GM23338 (cell line): Measurements from ENCODE around the gene MTCL1. TPM values are rescaled to one million over a fixed set of nuclear protein-coding genes. Genes with fewer than 3 reads are reported as not detected.

Experiments
- ATAC-seq: fragments of 200-7000 bp; cut with Tn5 transposase; 3 replicates; pipeline ENCODE4 v1.9.1; 2020
- DNase-seq: peaks from one replicate; pipeline ENCODE4 v3.0.0-alpha.2; 2015; ENCODE audit warnings: low spot score
- H2AFZ ChIP-seq: fragments of 200-600 bp; sonication (generic); 2 replicates; pipeline ENCODE4 v1.8.0; 2016; ENCODE audit warnings: antibody characterized with exemption, mild to moderate bottlenecking, moderate library complexity
- H3F3A ChIP-seq: fragments of 200-600 bp; sonication (generic); replicated peaks from 2 replicates; pipeline ENCODE4 v1.8.0; 2017; ENCODE audit warnings: antibody characterized with exemption, mixed run types, low read depth
- H3K27ac ChIP-seq: fragments of 200-600 bp; sonication (generic); 2 replicates; pipeline ENCODE4 v1.6.1; 2016; ENCODE audit warnings: low read depth
- H3K27me3 ChIP-seq: fragments of 200-600 bp; sonication (generic); 2 replicates; pipeline ENCODE4 v1.8.0; 2016; ENCODE audit warnings: mild to moderate bottlenecking, mixed run types, moderate library complexity; ENCODE audit not compliant: insufficient read depth
- H3K36me3 ChIP-seq: fragments of 200-600 bp; sonication (generic); 2 replicates; pipeline ENCODE4 v1.8.0; 2016; ENCODE audit warnings: mild to moderate bottlenecking; ENCODE audit not compliant: insufficient read depth
- H3K4me1 ChIP-seq: fragments of 200-600 bp; sonication (generic); 2 replicates; pipeline ENCODE4 v1.8.0; 2016; ENCODE audit warnings: mild to moderate bottlenecking, moderate library complexity; ENCODE audit not compliant: insufficient read depth
- H3K4me2 ChIP-seq: fragments of 200-600 bp; sonication (generic); 2 replicates; pipeline ENCODE4 v1.7.1; 2017; ENCODE audit warnings: mixed run types
- H3K4me3 ChIP-seq: fragments of 200-600 bp; sonication (generic); 2 replicates; pipeline ENCODE4 v1.6.1; 2016; ENCODE audit warnings: mixed run types
- H3K79me2 ChIP-seq: fragments of 200-600 bp; sonication (generic); replicated peaks from 2 replicates; pipeline ENCODE4 v1.8.0; 2017; ENCODE audit warnings: mild to moderate bottlenecking; ENCODE audit not compliant: insufficient read depth
- H3K9me2 ChIP-seq: fragments of 200-600 bp; sonication (generic); 2 replicates; pipeline ENCODE4 v1.8.0; 2017; ENCODE audit not compliant: insufficient read depth
- H4K20me1 ChIP-seq: fragments of 200-600 bp; sonication (generic); replicated peaks from 2 replicates; pipeline ENCODE4 v1.8.0; 2017; ENCODE audit warnings: mild to moderate bottlenecking; ENCODE audit not compliant: insufficient read depth
- H3K27ac Mint-ChIP-seq: 2 replicates; pipeline ENCODE4 v1.8.0; 2020; ENCODE audit warnings: inconsistent platforms, mild to moderate bottlenecking, moderate library complexity, mixed read lengths
- H3K27me3 Mint-ChIP-seq: 3 replicates; pipeline ENCODE4 v1.8.0; 2022; ENCODE audit warnings: low read depth, mild to moderate bottlenecking, moderate library complexity, mixed read lengths, inconsistent platforms; ENCODE audit not compliant: insufficient read depth, poor library complexity
- H3K36me3 Mint-ChIP-seq: 3 replicates; pipeline ENCODE4 v1.8.0; 2021; ENCODE audit warnings: low read depth, mild to moderate bottlenecking, inconsistent platforms, moderate library complexity, mixed read lengths
- H3K4me1 Mint-ChIP-seq: 3 replicates; pipeline ENCODE4 v1.8.0; 2020; ENCODE audit warnings: mild to moderate bottlenecking, inconsistent platforms, mixed read lengths
- H3K4me3 Mint-ChIP-seq: 3 replicates; pipeline ENCODE4 v1.8.0; 2021; ENCODE audit warnings: moderate library complexity, mild to moderate bottlenecking, inconsistent platforms, mixed read lengths
- H3K9me3 Mint-ChIP-seq: 3 replicates; pipeline ENCODE4 v1.8.0; 2020; ENCODE audit warnings: moderate library complexity, mild to moderate bottlenecking, inconsistent platforms, mixed read lengths
- CREB1 ChIP-seq: fragments of 250-450 bp; sonication (Bioruptor Pico); IDR thresholded peaks from 2 replicates; pipeline ENCODE4 v1.5.0; 2020; ENCODE audit warnings: low read depth, mild to moderate bottlenecking, moderate library complexity
- EZH2 ChIP-seq: fragments of 200-600 bp; sonication (generic); IDR thresholded peaks from one replicate; pipeline ENCODE4 v1.8.0; 2017; ENCODE audit warnings: antibody characterized with exemption, mild to moderate bottlenecking, low read depth; ENCODE audit not compliant: unreplicated experiment
- EZH2phosphoT487 ChIP-seq: fragments of 200-600 bp; sonication (generic); IDR thresholded peaks from one replicate; pipeline ENCODE4 v1.8.1; 2018; ENCODE audit warnings: antibody characterized with exemption; ENCODE audit not compliant: unreplicated experiment
- JUNB ChIP-seq: IDR thresholded peaks from one replicate; pipeline ENCODE4 v1.6.1; 2016; ENCODE audit warnings: antibody characterized with exemption; ENCODE audit not compliant: unreplicated experiment
- NANOG ChIP-seq: IDR thresholded peaks from 2 replicates; pipeline ENCODE4 v1.6.1; 2016; ENCODE audit warnings: antibody characterized with exemption, borderline replicate concordance
- POLR2AphosphoS5 ChIP-seq: IDR thresholded peaks from 2 replicates; pipeline ENCODE4 v1.6.1; 2016; ENCODE audit warnings: antibody characterized with exemption, low read depth
- STAT1 ChIP-seq: IDR thresholded peaks from one replicate; pipeline ENCODE4 v1.6.1; 2016; ENCODE audit warnings: antibody characterized with exemption; ENCODE audit not compliant: unreplicated experiment
- ZNF114 ChIP-seq: fragments of 250-450 bp; sonication (Bioruptor Pico); IDR thresholded peaks from 2 replicates; pipeline ENCODE4 v1.5.0; 2020; ENCODE audit warnings: mild to moderate bottlenecking, moderate library complexity
- ZNF331 ChIP-seq: fragments of 250-450 bp; sonication (Bioruptor Pico); IDR thresholded peaks from 2 replicates; pipeline ENCODE4 v1.5.0; 2020; ENCODE audit warnings: low read depth, mild to moderate bottlenecking, moderate library complexity
- polyA plus RNA-seq: library from polyadenylated mRNA; unstranded; fragments of >200 nt; fragmentation: Nextera tagmentation; extraction: Ambion mirVana; gene quantifications from 2 replicates; pipeline ENCODE4 v1.2.1, GENCODE V29; 2016
- total RNA-seq: library from RNA; depleted of rRNA; stranded (reverse); fragments of >200 nt; shearing (Covaris generic); gene quantifications from 2 replicates; pipeline ENCODE4 v1.2.3, GENCODE V29; 2014
- TF ChIP-seq, protein P1 (sequence below): fragments of 250-450 bp; sonication (Bioruptor Pico); IDR thresholded peaks from 2 replicates; pipeline ENCODE4 v1.5.0; 2020; ENCODE audit warnings: mild to moderate bottlenecking, moderate library complexity
- TF ChIP-seq, protein P2 (sequence below): IDR thresholded peaks from one replicate; pipeline ENCODE4 v1.6.1; 2018; ENCODE audit warnings: antibody characterized with exemption; ENCODE audit not compliant: unreplicated experiment
- TF ChIP-seq, protein P3 (sequence below), 2 experiments: fragments of 200-600 bp in 1 of 2; sonication (generic) in 1 of 2; conservative IDR thresholded peaks; 2 replicates each; pipeline versions ENCODE4 v1.5.1 to v1.6.1; 2016 to 2017; ENCODE audit warnings: antibody characterized with exemption in 2 of 2, low read depth in 2 of 2, mild to moderate bottlenecking in 2 of 2, moderate library complexity in 1 of 2
- TF ChIP-seq, protein P4 (sequence below): IDR thresholded peaks from 2 replicates; pipeline ENCODE4 v1.6.1; 2016; ENCODE audit warnings: antibody characterized with exemption

MTCL1 gene
- total and polyA plus RNA-seq, 2 experiments from 2014 or later: 14.4 to 45.0 TPM

DNA sequence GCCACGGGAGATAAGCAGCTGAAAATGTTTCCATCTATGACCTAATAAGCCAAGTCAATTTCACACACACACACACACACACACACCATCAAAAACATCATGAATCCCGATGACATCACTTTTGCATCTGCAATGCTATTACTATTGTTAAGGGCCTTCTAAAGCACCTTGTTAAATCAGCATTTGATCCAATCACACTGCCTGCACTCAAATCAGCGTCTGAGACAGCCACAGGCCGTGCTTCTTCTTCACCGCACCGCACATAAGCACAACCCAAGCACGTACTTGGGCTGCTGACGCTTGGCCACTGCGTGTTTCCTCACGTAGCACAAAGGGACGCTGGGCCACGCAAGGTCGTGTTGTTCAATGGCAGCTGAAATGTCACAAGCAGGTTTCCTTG, 15.8 kb upstream of the MTCL1 start:
- H3K4me1 ChIP-seq: peaks cover 24% of the 10 kb centered on the region
- no peak for DNase-seq
- H3K4me2 ChIP-seq: no peak overlapping the region
- H3K9me2 ChIP-seq: no peaks in the 10 kb centered on the region
- no peaks in the 10 kb centered on the region for H4K20me1 ChIP-seq
- H3K27ac Mint-ChIP-seq: no peak overlapping the region
- no peak for ATAC-seq
- H3F3A ChIP-seq: no peaks in the 10 kb centered on the region
- H3K4me3 ChIP-seq: no peak overlapping the region
- H3K36me3 Mint-ChIP-seq: no peaks in the 10 kb centered on the region
- no peak overlapping the region for H3K4me3 Mint-ChIP-seq
- H3K27me3 Mint-ChIP-seq: peaks cover 9% of the 10 kb centered on the region
- no peaks in the 10 kb centered on the region for H3K27me3 ChIP-seq
- H3K4me1 Mint-ChIP-seq: peaks cover 28% of the 10 kb centered on the region
- peak overlapping the region; percentile 84 for H2AFZ ChIP-seq
- no peaks in the 10 kb centered on the region for H3K9me3 Mint-ChIP-seq
- TF ChIP-seq, protein P1, sequence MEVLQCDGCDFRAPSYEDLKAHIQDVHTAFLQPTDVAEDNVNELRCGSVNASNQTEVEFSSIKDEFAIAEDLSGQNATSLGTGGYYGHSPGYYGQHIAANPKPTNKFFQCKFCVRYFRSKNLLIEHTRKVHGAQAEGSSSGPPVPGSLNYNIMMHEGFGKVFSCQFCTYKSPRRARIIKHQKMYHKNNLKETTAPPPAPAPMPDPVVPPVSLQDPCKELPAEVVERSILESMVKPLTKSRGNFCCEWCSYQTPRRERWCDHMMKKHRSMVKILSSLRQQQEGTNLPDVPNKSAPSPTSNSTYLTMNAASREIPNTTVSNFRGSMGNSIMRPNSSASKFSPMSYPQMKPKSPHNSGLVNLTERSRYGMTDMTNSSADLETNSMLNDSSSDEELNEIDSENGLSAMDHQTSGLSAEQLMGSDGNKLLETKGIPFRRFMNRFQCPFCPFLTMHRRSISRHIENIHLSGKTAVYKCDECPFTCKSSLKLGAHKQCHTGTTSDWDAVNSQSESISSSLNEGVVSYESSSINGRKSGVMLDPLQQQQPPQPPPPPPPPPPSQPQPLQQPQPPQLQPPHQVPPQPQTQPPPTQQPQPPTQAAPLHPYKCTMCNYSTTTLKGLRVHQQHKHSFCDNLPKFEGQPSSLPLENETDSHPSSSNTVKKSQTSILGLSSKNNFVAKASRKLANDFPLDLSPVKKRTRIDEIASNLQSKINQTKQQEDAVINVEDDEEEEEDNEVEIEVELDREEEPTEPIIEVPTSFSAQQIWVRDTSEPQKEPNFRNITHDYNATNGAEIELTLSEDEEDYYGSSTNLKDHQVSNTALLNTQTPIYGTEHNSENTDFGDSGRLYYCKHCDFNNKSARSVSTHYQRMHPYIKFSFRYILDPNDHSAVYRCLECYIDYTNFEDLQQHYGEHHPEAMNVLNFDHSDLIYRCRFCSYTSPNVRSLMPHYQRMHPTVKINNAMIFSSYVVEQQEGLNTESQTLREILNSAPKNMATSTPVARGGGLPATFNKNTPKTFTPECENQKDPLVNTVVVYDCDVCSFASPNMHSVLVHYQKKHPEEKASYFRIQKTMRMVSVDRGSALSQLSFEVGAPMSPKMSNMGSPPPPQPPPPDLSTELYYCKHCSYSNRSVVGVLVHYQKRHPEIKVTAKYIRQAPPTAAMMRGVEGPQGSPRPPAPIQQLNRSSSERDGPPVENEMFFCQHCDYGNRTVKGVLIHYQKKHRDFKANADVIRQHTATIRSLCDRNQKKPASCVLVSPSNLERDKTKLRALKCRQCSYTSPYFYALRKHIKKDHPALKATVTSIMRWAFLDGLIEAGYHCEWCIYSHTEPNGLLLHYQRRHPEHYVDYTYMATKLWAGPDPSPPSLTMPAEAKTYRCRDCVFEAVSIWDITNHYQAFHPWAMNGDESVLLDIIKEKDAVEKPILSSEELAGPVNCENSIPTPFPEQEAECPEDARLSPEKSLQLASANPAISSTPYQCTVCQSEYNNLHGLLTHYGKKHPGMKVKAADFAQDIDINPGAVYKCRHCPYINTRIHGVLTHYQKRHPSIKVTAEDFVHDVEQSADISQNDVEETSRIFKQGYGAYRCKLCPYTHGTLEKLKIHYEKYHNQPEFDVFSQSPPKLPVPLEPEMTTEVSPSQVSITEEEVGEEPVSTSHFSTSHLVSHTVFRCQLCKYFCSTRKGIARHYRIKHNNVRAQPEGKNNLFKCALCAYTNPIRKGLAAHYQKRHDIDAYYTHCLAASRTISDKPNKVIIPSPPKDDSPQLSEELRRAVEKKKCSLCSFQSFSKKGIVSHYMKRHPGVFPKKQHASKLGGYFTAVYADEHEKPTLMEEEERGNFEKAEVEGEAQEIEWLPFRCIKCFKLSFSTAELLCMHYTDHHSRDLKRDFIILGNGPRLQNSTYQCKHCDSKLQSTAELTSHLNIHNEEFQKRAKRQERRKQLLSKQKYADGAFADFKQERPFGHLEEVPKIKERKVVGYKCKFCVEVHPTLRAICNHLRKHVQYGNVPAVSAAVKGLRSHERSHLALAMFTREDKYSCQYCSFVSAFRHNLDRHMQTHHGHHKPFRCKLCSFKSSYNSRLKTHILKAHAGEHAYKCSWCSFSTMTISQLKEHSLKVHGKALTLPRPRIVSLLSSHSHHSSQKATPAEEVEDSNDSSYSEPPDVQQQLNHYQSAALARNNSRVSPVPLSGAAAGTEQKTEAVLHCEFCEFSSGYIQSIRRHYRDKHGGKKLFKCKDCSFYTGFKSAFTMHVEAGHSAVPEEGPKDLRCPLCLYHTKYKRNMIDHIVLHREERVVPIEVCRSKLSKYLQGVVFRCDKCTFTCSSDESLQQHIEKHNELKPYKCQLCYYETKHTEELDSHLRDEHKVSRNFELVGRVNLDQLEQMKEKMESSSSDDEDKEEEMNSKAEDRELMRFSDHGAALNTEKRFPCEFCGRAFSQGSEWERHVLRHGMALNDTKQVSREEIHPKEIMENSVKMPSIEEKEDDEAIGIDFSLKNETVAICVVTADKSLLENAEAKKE (CRISPR knock-in tag): no peak
- TF ChIP-seq STAT1 (no peak), ZNF331 (CRISPR knock-in tag) (no peak), JUNB (no peak), ZNF114 (no peak), EZH2phosphoT487 (no peak), CREB1 (CRISPR knock-in tag) (no peak), EZH2 (no peak), NANOG (no peak), POLR2AphosphoS5 (no peak)
- TF ChIP-seq, protein P2, sequence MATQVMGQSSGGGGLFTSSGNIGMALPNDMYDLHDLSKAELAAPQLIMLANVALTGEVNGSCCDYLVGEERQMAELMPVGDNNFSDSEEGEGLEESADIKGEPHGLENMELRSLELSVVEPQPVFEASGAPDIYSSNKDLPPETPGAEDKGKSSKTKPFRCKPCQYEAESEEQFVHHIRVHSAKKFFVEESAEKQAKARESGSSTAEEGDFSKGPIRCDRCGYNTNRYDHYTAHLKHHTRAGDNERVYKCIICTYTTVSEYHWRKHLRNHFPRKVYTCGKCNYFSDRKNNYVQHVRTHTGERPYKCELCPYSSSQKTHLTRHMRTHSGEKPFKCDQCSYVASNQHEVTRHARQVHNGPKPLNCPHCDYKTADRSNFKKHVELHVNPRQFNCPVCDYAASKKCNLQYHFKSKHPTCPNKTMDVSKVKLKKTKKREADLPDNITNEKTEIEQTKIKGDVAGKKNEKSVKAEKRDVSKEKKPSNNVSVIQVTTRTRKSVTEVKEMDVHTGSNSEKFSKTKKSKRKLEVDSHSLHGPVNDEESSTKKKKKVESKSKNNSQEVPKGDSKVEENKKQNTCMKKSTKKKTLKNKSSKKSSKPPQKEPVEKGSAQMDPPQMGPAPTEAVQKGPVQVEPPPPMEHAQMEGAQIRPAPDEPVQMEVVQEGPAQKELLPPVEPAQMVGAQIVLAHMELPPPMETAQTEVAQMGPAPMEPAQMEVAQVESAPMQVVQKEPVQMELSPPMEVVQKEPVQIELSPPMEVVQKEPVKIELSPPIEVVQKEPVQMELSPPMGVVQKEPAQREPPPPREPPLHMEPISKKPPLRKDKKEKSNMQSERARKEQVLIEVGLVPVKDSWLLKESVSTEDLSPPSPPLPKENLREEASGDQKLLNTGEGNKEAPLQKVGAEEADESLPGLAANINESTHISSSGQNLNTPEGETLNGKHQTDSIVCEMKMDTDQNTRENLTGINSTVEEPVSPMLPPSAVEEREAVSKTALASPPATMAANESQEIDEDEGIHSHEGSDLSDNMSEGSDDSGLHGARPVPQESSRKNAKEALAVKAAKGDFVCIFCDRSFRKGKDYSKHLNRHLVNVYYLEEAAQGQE: no peak
- TF ChIP-seq, protein P3, sequence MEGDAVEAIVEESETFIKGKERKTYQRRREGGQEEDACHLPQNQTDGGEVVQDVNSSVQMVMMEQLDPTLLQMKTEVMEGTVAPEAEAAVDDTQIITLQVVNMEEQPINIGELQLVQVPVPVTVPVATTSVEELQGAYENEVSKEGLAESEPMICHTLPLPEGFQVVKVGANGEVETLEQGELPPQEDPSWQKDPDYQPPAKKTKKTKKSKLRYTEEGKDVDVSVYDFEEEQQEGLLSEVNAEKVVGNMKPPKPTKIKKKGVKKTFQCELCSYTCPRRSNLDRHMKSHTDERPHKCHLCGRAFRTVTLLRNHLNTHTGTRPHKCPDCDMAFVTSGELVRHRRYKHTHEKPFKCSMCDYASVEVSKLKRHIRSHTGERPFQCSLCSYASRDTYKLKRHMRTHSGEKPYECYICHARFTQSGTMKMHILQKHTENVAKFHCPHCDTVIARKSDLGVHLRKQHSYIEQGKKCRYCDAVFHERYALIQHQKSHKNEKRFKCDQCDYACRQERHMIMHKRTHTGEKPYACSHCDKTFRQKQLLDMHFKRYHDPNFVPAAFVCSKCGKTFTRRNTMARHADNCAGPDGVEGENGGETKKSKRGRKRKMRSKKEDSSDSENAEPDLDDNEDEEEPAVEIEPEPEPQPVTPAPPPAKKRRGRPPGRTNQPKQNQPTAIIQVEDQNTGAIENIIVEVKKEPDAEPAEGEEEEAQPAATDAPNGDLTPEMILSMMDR (conservative IDR thresholded peaks at IDR 0.05; ENCODE audit: low read depth in 2 of 2): no peak
- TF ChIP-seq, protein P4, sequence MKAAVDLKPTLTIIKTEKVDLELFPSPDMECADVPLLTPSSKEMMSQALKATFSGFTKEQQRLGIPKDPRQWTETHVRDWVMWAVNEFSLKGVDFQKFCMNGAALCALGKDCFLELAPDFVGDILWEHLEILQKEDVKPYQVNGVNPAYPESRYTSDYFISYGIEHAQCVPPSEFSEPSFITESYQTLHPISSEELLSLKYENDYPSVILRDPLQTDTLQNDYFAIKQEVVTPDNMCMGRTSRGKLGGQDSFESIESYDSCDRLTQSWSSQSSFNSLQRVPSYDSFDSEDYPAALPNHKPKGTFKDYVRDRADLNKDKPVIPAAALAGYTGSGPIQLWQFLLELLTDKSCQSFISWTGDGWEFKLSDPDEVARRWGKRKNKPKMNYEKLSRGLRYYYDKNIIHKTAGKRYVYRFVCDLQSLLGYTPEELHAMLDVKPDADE: no peak
- H3K36me3 ChIP-seq: no peaks in the 10 kb centered on the region
- H3K79me2 ChIP-seq: no peaks in the 10 kb centered on the region
- H3K27ac ChIP-seq: no peak overlapping the region
